Spinal cord (tissue), 10 donors: ENCODE measurements around the gene NUTF2. TPM values are rescaled to one million over a fixed set of nuclear protein-coding genes. Genes with fewer than 3 reads are reported as not detected.
A peak's percentile ranks its signal among the peaks of the same experiment; 100 is the strongest.

ENCODE experiments used
- DNase-seq, 6 donors: peaks; one replicate each; pipeline versions ENCODE4 v3.0.0 to v3.0.0-alpha.2; 2013 to 2015; ENCODE audit warnings: low spot score in 6 of 6, low read depth in 4 of 6
- H3K27ac ChIP-seq: one replicate; pipeline ENCODE4 v1.5.1; 2013; ENCODE audit warnings: low read depth, low read length, control low read depth
- H3K27me3 ChIP-seq: one replicate; pipeline ENCODE4 v1.6.1; 2013; ENCODE audit warnings: low read length; ENCODE audit not compliant: control insufficient read depth, insufficient read depth
- H3K36me3 ChIP-seq: one replicate; pipeline ENCODE4 v1.6.1; 2013; ENCODE audit warnings: low read length; ENCODE audit not compliant: control insufficient read depth, insufficient read depth
- H3K4me1 ChIP-seq: one replicate; pipeline ENCODE4 v1.6.1; 2013; ENCODE audit warnings: low read length; ENCODE audit not compliant: control insufficient read depth, insufficient read depth
- H3K4me3 ChIP-seq: one replicate; pipeline ENCODE4 v1.5.1; 2013; ENCODE audit warnings: low read depth, low read length, control low read depth
- H3K9me3 ChIP-seq: one replicate; pipeline ENCODE4 v1.6.1; 2013; ENCODE audit warnings: low read length; ENCODE audit not compliant: control insufficient read depth, insufficient read depth
- WGBS: methylation state at CpG from one replicate; pipeline ENCODE4 v1.1.5; 2013; ENCODE audit warnings: missing lambda C conversion rate; ENCODE audit not compliant: insufficient coverage; 5-methylcytosine and 5-hydroxymethylcytosine counted together
- long read RNA-seq, 4 donors: transcript quantifications; one replicate each; lab custom pipeline, GENCODE V29; 2026
- polyA plus RNA-seq, 2 donors: library from polyadenylated mRNA; unstranded; fragments of 120-200 nt; gene quantifications; one replicate each; pipeline ENCODE4 v1.2.1, GENCODE V29; 2013; ENCODE audit not compliant: insufficient read length in 2 of 2
- total RNA-seq, 2 donors: library from RNA; depleted of rRNA in 1 of 2; stranded (reverse); fragments of 120-200 nt in 1 of 2; fragments of >200 nt in 1 of 2; gene quantifications; one replicate each; pipeline versions ENCODE4 v1.2.3 to v1.2.4, GENCODE V29; 2013 to 2014
- donor health status: healthy.

NUTF2 gene
- 10 to 100 TPM; 47.7 to 82.6 TPM for total RNA-seq
- polyA plus RNA-seq: 100 to 1,000 TPM; 138 to 150 TPM
- long read RNA-seq, donor 1, transcript NUTF2-201 (5 exons, 2,321 nt): minor isoform, 60 of 268 reads
- long read RNA-seq, donor 1, transcript NUTF2-206 (5 exons, 1,119 nt): minor isoform, 11 of 268 reads
- long read RNA-seq, donor 1, transcript NUTF2-204 (3 exons, 593 nt): minor isoform, 10 of 268 reads
- long read RNA-seq, donor 1, transcript NUTF2-208 (1 exons, 2,608 nt): major isoform, 174 of 268 reads
- long read RNA-seq, donor 1, partial matches to known transcripts: 9 of 268 reads
- long read RNA-seq, donor 1, other reads (novel, unspliced or antisense): 0 of 268 reads
- long read RNA-seq, donor 2, transcript NUTF2-201 (5 exons, 2,321 nt): minor isoform, 24 of 85 reads
- long read RNA-seq, donor 2, transcript NUTF2-204 (3 exons, 593 nt): minor isoform, 11 of 85 reads
- long read RNA-seq, donor 2, transcript NUTF2-208 (1 exons, 2,608 nt): major isoform, 43 of 85 reads
- long read RNA-seq, donor 2, partial matches to known transcripts: 0 of 85 reads
- long read RNA-seq, donor 2, other reads (novel, unspliced or antisense): 0 of 85 reads
- long read RNA-seq, donor 3, transcript NUTF2-208 (1 exons, 2,608 nt): major isoform, 46 of 109 reads
- long read RNA-seq, donor 3, transcript NUTF2-201 (5 exons, 2,321 nt): minor isoform, 44 of 109 reads
- long read RNA-seq, donor 3, partial matches to known transcripts: 7 of 109 reads
- long read RNA-seq, donor 3, other reads (novel, unspliced or antisense): 0 of 109 reads
- long read RNA-seq, donor 4, transcript NUTF2-208 (1 exons, 2,608 nt): major isoform, 216 of 315 reads
- long read RNA-seq, donor 4, transcript NUTF2-204 (3 exons, 593 nt): minor isoform, 14 of 315 reads
- long read RNA-seq, donor 4, transcript NUTF2-201 (5 exons, 2,321 nt): minor isoform, 69 of 315 reads
- long read RNA-seq, donor 4, partial matches to known transcripts: 8 of 315 reads
- long read RNA-seq, donor 4, other reads (novel, unspliced or antisense): 0 of 315 reads

DNA sequence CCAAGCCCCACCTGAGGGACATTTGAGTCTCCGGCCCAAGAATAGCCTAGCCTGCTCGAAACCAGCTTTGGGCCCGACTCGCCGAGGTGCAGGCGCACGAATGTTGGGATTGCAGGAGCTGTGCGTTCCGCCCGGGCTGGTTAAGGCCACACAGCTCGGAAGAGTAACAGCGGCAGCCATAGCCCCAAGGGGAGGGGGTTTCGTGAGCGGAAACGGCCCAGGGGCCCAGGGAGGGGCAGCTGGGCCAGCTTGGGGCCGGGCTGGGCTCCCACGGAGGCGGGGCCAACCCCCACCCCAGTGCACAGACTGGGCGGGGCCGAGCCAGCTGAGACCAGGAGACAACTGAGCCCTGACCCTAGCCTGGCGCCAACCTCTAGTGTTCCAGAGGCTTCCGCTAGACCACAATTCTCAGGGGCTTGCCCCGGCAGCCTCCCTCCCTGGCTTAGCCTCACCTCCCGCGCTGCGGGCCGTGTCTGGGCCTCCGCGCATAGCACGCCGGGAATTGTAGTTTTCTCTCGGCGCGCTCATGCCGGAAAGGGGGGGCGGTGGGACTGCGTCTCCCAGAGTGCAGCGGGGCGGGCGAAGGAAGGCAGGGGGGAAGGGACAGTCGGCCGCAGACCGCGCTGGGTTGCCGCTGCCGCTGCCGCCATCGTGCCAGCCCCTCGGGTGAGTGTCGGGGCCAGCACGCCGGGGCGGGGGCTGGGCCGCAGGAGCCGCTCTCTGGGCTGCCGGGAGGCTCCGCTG lies at the start of gene NUTF2:
NUTF2 (plus strand) TSS at position 614 of the 744 bp plus-strand sequence. CDS start 18,198 bp downstream, outside the sequence.
- Histone ChIP-seq H3K9me3 (no peaks in the 10 kb centered on the region), H3K4me1 (peaks cover 50% of the 10 kb centered on the region), H3K36me3 (peaks cover 13% of the 10 kb centered on the region), H3K27me3 (no peaks in the 10 kb centered on the region), H3K4me3 (peak within 1 kb of the TSS; percentile 74), H3K27ac (peak within 1 kb of the TSS; percentile 95)
- under 1% methylated on average over 57 of the region's 57 CpGs for WGBS
- peak; percentile 90 to 99 (median 94) for DNase-seq

DNA sequence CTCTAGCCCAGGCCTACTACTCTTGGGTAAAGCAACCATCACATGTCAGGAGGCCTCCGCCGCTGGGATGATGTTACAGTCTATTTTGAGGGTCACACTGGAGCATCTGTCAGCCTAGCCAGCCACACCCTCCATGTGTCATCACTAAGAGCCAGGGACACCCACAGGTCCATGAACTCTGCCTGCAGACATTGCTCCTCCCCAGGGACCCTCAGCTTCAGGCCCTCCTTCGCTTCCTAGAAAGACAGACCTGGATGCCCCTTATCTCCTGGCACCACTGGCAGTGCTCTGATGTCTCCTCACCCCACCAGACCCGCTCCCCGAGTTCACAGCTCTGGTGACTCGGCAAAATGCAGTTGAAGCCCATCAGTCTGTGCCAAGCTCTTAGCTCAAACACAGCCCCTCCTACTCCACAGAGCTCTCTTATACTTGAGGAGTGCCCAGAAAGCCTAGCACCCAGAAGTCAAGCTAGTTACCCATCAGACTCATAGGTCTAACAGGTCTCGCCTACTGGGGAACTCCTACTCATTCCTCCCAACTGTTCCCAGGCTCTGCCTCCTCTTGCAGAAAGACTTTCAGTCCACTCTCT lies 46.3 kb upstream of the NUTF2 start:
- H3K4me3 ChIP-seq: no peak overlapping the region
- WGBS: 93% methylated on average over 7 of the region's 7 CpGs
- peaks cover 5% of the 10 kb centered on the region for H3K4me1 ChIP-seq
- no peaks in the 10 kb centered on the region for H3K27me3 ChIP-seq
- H3K9me3 ChIP-seq: no peaks in the 10 kb centered on the region
- peaks cover 59% of the 10 kb centered on the region for H3K36me3 ChIP-seq
- no peak overlapping the region for H3K27ac ChIP-seq
- DNase-seq: no peak

- no peaks in the 10 kb centered on the region for H3K27me3 ChIP-seq
- H3K4me3 ChIP-seq: no peak overlapping the region
- H3K36me3 ChIP-seq: peaks cover 55% of the 10 kb centered on the region
- no peaks in the 10 kb centered on the region for H3K9me3 ChIP-seq
- peaks cover 10% of the 10 kb centered on the region for H3K4me1 ChIP-seq
- H3K27ac ChIP-seq: no peak overlapping the region
- WGBS: 100% methylated on average over 1 of the region's 1 CpG
- no peak for DNase-seq
Measured at GRCh38 chr16:67801241-67801640, 45.5 kb upstream of the NUTF2 start.

GRCh38 chr16:67801883-67802282 lies 44.9 kb upstream of the NUTF2 start:
- Histone ChIP-seq H3K27me3 (no peaks in the 10 kb centered on the region), H3K27ac (no peak overlapping the region), H3K4me3 (no peak overlapping the region), H3K9me3 (no peaks in the 10 kb centered on the region), H3K36me3 (peaks cover 55% of the 10 kb centered on the region), H3K4me1 (peaks cover 10% of the 10 kb centered on the region)
- no peak for DNase-seq
- 92% methylated on average over 2 of the region's 2 CpGs for WGBS

DNA sequence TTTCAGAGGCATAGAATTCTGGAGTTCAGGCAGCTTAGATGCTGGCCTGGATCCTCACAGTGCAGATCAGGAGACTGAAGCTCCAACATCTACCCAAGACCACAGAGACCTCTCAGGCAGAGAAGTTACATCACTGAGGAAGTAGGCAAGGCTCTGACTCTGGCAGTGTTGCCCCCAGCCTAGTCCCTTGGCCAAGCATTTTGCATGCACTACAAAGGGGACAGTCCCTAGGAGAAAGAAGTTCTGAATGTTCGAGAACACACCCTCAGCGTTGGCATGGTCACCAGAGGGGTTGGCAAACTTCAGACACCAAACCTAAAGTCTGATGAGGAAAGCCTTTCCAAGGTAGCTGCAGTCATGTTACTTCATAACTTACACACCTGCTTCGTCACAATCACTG lies 42.8 kb upstream of the NUTF2 start:
- WGBS: no CpG with 5 or more reads among the region's 3 CpGs
- no peaks in the 10 kb centered on the region for H3K27me3 ChIP-seq
- no peaks in the 10 kb centered on the region for H3K9me3 ChIP-seq
- DNase-seq: no peak
- peaks cover 45% of the 10 kb centered on the region for H3K36me3 ChIP-seq
- H3K27ac ChIP-seq: no peak overlapping the region
- H3K4me1 ChIP-seq: peaks cover 17% of the 10 kb centered on the region
- H3K4me3 ChIP-seq: no peak overlapping the region

- peak overlapping the region; percentile 98 for H3K4me3 ChIP-seq
- peaks cover 17% of the 10 kb centered on the region for H3K4me1 ChIP-seq
- no peaks in the 10 kb centered on the region for H3K27me3 ChIP-seq
- peaks cover 34% of the 10 kb centered on the region for H3K36me3 ChIP-seq
- no peaks in the 10 kb centered on the region for H3K9me3 ChIP-seq
- DNase-seq: no peak
- no peak overlapping the region for H3K27ac ChIP-seq
- WGBS: 90% methylated on average over 4 of the region's 4 CpGs
Measured at GRCh38 chr16:67804853-67805542, 41.7 kb upstream of the NUTF2 start.

DNA sequence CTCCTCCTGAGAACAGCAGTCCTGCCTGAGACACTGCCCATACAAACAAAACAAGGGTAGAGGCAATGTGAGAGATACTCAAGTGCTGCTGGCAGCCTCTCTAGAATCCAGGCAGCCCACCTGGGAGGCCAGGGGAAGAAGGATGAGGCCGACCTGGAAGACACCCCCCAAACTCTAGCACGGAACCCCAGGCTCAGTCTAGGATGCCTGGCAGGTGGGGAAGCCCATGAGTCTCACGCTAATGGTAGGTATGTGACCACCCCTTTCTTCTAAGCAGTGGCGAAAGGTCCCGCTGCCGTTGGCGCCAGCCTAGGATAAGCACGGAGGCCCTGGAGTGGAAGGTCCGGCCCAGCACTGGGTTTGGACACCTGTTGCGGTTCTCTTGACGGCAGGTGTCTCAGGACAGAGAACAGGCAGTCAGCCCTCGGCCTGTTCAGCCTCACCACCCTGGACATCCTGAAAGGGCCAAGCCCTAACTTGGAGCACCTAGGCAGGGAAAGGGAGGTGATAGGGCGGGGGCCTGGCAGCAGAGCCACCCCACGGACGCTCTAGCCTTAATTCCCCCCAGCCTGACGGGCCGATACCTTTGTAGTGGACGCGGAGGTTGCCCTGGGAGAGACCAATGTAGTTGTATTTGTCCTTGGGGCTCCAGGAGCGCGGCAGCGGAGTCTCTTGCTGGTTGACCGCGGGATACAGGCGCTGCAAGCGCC lies 40.9 kb upstream of the NUTF2 start:
- under 1% methylated on average over 26 of the region's 26 CpGs for WGBS
- peak in 2 of 6 donors; percentile 4 to 7 for DNase-seq
- peaks cover 17% of the 10 kb centered on the region for H3K4me1 ChIP-seq
- peak overlapping the region; percentile 64 for H3K27ac ChIP-seq
- H3K27me3 ChIP-seq: no peaks in the 10 kb centered on the region
- peak overlapping the region; percentile 98 for H3K4me3 ChIP-seq
- no peaks in the 10 kb centered on the region for H3K9me3 ChIP-seq
- H3K36me3 ChIP-seq: peaks cover 25% of the 10 kb centered on the region

DNA sequence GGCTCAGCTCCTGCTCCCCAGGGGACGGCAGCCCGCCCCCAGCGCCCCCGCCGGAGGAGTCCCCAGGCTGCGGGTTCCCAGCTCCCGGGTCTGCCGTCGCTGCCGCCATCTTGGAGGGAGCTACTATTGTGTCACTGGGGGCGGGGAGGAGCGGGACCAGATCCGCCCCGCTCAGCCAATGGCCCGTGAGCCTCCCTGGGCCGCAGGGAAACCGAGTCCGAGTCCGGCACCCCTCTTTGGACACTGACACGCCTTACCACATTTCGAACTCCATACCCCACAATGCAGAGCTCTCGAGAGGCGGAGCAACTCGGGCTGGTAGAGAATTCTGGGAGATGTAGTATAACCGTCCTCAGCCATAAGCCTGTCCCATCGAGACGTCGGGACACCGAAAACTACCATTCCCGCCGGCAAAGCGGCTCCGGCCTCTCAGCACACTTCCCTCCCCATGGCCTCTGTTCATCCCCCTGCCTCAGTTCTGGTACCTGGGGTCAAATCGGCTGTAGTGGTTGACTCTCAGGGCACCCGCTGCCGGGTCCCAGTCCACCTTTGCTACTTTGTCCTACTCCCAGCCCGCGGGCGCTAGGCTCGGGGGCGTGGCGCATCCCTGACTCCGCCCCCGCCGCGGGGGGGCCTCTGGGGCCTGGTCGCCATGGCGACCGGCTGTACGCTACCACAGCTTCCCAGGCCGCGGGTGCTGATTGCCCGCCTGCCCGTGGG lies 40.1 kb upstream of the NUTF2 start, which contains the start of the genes RANBP10 and TSNAXIP1:
RANBP10 (minus strand) TSS at position 133 of the 720 bp plus-strand sequence; CDS start at position 109, 24 bp downstream.
TSNAXIP1 (plus strand) TSS at position 462 of the 720 bp plus-strand sequence. CDS start 261 bp downstream, outside the sequence.
- DNase-seq: peak; percentile 90 to 100 (median 98)
- WGBS: 0% methylated on average over 40 of the region's 54 CpGs
- H3K4me1 ChIP-seq: peaks cover 17% of the 10 kb centered on the region
- H3K27ac ChIP-seq: peak within 1 kb of the TSS; percentile 81
- H3K36me3 ChIP-seq: peaks cover 20% of the 10 kb centered on the region
- peak within 1 kb of the TSS; percentile 98 for H3K4me3 ChIP-seq
- H3K27me3 ChIP-seq: no peaks in the 10 kb centered on the region
- H3K9me3 ChIP-seq: no peaks in the 10 kb centered on the region
